Spleen (tissue), 11 donors: ENCODE measurements around the gene TMEM273. TPM values are rescaled to one million over a fixed set of nuclear protein-coding genes. Genes with fewer than 3 reads are reported as not detected.

Experiments used
- DNase-seq: peaks from one replicate; pipeline ENCODE4 v3.0.0-alpha.2; 2020
- H3K27ac ChIP-seq, 8 donors: fragments of 200-600 bp; sonication (generic) in 7 of 8; 1 replicate in 4 of 8; 2 replicates in 4 of 8; pipeline versions ENCODE4 v1.5.0 to v1.8.0; 2016 to 2021; ENCODE audit warnings: inconsistent platforms in 4 of 8, mild to moderate bottlenecking in 4 of 8, moderate library complexity in 1 of 8
- H3K27me3 ChIP-seq, 7 donors: fragments of 200-600 bp; sonication (generic) in 6 of 7; replicated peaks in 1 of 7; 1 replicate in 4 of 7; 2 replicates in 3 of 7; pipeline versions ENCODE4 v1.5.0 to v1.8.0; 2016 to 2021; ENCODE audit warnings: inconsistent platforms in 3 of 7, mild to moderate bottlenecking in 1 of 7
- H3K36me3 ChIP-seq, 6 donors: fragments of 200-600 bp; sonication (generic) in 5 of 6; 1 replicate in 4 of 6; 2 replicates in 2 of 6; pipeline versions ENCODE4 v1.5.0 to v1.8.0; 2016 to 2021; ENCODE audit warnings: inconsistent platforms in 2 of 6
- H3K4me1 ChIP-seq, 6 donors: fragments of 200-600 bp; sonication (generic) in 5 of 6; 1 replicate in 3 of 6; 2 replicates in 3 of 6; pipeline versions ENCODE4 v1.5.0 to v1.8.0; 2016 to 2021; ENCODE audit warnings: inconsistent platforms in 3 of 6
- H3K4me3 ChIP-seq, 8 donors: fragments of 200-600 bp; sonication (generic) in 7 of 8; 1 replicate in 4 of 8; 2 replicates in 4 of 8; pipeline versions ENCODE4 v1.5.0 to v1.8.0; 2016 to 2021; ENCODE audit warnings: inconsistent platforms in 4 of 8, mild to moderate bottlenecking in 4 of 8, moderate library complexity in 2 of 8
- H3K9me3 ChIP-seq, 8 donors: fragments of 200-600 bp; sonication (generic) in 7 of 8; 1 replicate in 4 of 8; 2 replicates in 4 of 8; pipeline versions ENCODE4 v1.5.0 to v1.8.0; 2016 to 2021; ENCODE audit warnings: inconsistent platforms in 4 of 8
- POLR2A ChIP-seq, 3 donors: fragments of 450-650 bp; IDR thresholded peaks; one replicate each; pipeline ENCODE4 v1.5.1; 2017; ENCODE audit warnings: antibody characterized with exemption in 3 of 3, mild to moderate bottlenecking in 1 of 3
- POLR2AphosphoS5 ChIP-seq, 3 donors: sonication (generic); formaldehyde crosslinking; IDR thresholded peaks; one replicate each; pipeline ENCODE4 v1.5.1; 2017; ENCODE audit warnings: antibody characterized with exemption in 3 of 3
- WGBS, 5 donors: extraction: QIAGEN DNeasy Blood & Tissue Kit in 3 of 5; methylation state at CpG; one replicate each; pipeline versions ENCODE4 v1.1.5 to v1.1.7; 2013 to 2018; 5-methylcytosine and 5-hydroxymethylcytosine counted together
- intact Hi-C: fragments of 100-400 bp; cut with DNase I; formaldehyde crosslinking; loops from one replicate; pipeline ENCODE4 v1.15.0; 2023; ENCODE audit warnings: low total_unique reads
- polyA plus RNA-seq, 3 donors: library from polyadenylated mRNA; stranded (reverse); fragments of 200-250 nt; gene quantifications; one replicate each; pipeline ENCODE4 v1.2.1, GENCODE V29; 2013
- total RNA-seq, 7 donors: library from RNA; depleted of rRNA in 3 of 7; stranded (reverse); fragments of >200 nt in 3 of 7; fragmentation: NEBNext Ultra II Directional in 4 of 7; extraction: Animal tissue kit (Norgen Biotek cat#: 25700) in 4 of 7; gene quantifications; one replicate each; pipeline versions ENCODE4 v1.1.0 to v1.2.1, GENCODE V29; 2016 to 2021
- TF ChIP-seq, protein P1 (sequence below), 11 experiments: fragments of 200-600 bp in 7 of 11; fragments of 450-650 bp in 4 of 11; sonication (generic) in 4 of 11; IDR thresholded peaks in 8 of 11; conservative IDR thresholded peaks in 3 of 11; 1 replicate in 7 of 11; 2 replicates in 4 of 11; pipeline versions ENCODE4 v1.4.0 to v1.8.0; 2016 to 2021; ENCODE audit warnings: antibody characterized with exemption in 11 of 11, inconsistent platforms in 4 of 11, mild to moderate bottlenecking in 1 of 11
- donor health status: healthy with polysubstance abuse.
- donor health status: DM: no; HTN: no; CAD: no; lungs with moderate emphysema.
- donor health status: DM: no; HTN: no; CAD: no.
- donor health status: Bipolar disorder and iron deficiency.
- donor health status: healthy.
- donor health status: DM: no; HTN: no; CAD: no.
- donor health status: DM: yes; HTN: yes; CAD: no.

The TMEM273 gene
- total and polyA plus RNA-seq, 10 donors = 25.6 to 64.5 (median 33.4) TPM

DNA sequence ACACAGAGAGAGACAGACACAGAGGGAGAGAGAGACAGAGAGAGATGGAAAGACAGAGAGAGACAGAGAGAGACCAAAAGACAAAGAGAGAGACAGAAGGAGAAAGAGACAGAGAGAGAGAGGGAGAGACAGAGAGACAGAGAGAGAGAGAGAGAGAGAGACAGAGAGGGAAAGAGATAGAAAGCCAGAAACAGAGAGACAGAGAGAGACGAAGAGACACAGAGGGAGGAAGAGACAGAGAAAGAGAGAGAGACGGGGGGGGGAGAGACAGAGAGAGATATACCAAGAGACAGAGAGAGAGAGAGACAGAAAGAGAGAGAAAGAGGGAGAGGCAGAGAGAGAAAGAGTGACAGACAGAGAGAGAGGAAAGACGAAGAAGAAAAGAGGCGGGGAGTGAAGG, 83.1 kb downstream of the TMEM273 start:
- Histone ChIP-seq H3K4me1 (peaks cover 0 to 6% (median 0%) of the 10 kb centered on the region in 6 donors), H3K27me3 (peaks cover 0 to 19% (median 0%) of the 10 kb centered on the region in 7 donors), H3K9me3 (no peaks in the 10 kb centered on the region), H3K27ac (no peak overlapping the region), H3K36me3 (no peaks in the 10 kb centered on the region), H3K4me3 (no peak overlapping the region)
- no peak for TF ChIP-seq POLR2AphosphoS5 (IDR thresholded peaks at IDR 0.05)
- TF ChIP-seq, protein P1, sequence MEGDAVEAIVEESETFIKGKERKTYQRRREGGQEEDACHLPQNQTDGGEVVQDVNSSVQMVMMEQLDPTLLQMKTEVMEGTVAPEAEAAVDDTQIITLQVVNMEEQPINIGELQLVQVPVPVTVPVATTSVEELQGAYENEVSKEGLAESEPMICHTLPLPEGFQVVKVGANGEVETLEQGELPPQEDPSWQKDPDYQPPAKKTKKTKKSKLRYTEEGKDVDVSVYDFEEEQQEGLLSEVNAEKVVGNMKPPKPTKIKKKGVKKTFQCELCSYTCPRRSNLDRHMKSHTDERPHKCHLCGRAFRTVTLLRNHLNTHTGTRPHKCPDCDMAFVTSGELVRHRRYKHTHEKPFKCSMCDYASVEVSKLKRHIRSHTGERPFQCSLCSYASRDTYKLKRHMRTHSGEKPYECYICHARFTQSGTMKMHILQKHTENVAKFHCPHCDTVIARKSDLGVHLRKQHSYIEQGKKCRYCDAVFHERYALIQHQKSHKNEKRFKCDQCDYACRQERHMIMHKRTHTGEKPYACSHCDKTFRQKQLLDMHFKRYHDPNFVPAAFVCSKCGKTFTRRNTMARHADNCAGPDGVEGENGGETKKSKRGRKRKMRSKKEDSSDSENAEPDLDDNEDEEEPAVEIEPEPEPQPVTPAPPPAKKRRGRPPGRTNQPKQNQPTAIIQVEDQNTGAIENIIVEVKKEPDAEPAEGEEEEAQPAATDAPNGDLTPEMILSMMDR (IDR thresholded peaks at IDR 0.05 in 8 of 11, conservative IDR thresholded peaks at IDR 0.05 in 3 of 11) = no peak
- TF ChIP-seq POLR2A (IDR thresholded peaks at IDR 0.05) = no peak
- DNase-seq = no peak
- WGBS, 5 donors = 77 to 86% (median 80%) methylated on average over 4 of the region's 4 CpGs
- intact Hi-C loops = no loop called here

Other genes with a start within 250 kb of the TMEM273 start
- not detected for gene LRRC18, start 248.6 kb downstream of the TMEM273 start, total RNA-seq
- gene LRRC18, start 248.6 kb downstream of the TMEM273 start, polyA plus RNA-seq = under 1 TPM in 1 of 3 donors, not detected in 2; 0.06 TPM
- gene VSTM4, start 72.9 kb downstream of the TMEM273 start, total RNA-seq = 1 to 10 TPM; 2.2 to 6.8 (median 4.1) TPM
- 1 to 10 TPM in 1 of 3 donors, under 1 TPM in 2; 0.57 to 1.6 (median 0.80) TPM for gene VSTM4, start 72.9 kb downstream of the TMEM273 start, polyA plus RNA-seq
- gene FAM170B, start 54.4 kb downstream of the TMEM273 start, total RNA-seq = not detected
- under 1 TPM in 2 of 3 donors, not detected in 1; 0.05 to 0.06 TPM for gene FAM170B, start 54.4 kb downstream of the TMEM273 start, polyA plus RNA-seq
- gene C10orf71, start 110.8 kb upstream of the TMEM273 start, total RNA-seq = not detected
- gene C10orf71, start 110.8 kb upstream of the TMEM273 start, polyA plus RNA-seq = not detected
- gene DRGX, start 207.7 kb upstream of the TMEM273 start, total RNA-seq = not detected
- under 1 TPM in 2 of 3 donors, not detected in 1; 0.03 to 0.11 TPM for gene DRGX, start 207.7 kb upstream of the TMEM273 start, polyA plus RNA-seq